GM20431 (cell line): Measurements from ENCODE around the gene SHLD1.

Experiments
- in situ Hi-C: fragments of 300-500 bp; cut with MseI, MboI; formaldehyde crosslinking; loops from one replicate; pipeline ENCODE4 v1.15.0; 2020; ENCODE audit warnings: low sequenced_read_pairs; ENCODE audit not compliant: unreplicated experiment

SHLD1 gene

DNA sequence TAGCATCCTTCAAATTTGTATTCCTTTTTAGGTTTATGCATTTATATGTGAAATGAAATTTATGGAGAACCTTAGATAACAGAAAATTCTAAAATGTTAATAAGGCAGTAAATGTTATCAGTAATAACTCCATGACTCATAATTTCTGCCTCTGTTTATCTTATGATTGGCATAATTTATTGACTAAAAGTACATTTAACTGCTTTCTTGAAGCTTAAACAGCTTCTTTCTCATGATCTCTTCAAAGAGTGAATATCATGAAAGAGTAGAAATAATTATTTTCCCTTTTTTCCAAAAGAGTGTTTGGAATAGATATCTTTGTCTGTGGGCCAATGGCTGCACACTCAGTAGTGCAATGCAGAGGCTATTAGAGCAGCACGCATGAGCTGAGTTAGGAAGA, 91.3 kb downstream of the SHLD1 start:
- in situ Hi-C loops: no loop called here

DNA sequence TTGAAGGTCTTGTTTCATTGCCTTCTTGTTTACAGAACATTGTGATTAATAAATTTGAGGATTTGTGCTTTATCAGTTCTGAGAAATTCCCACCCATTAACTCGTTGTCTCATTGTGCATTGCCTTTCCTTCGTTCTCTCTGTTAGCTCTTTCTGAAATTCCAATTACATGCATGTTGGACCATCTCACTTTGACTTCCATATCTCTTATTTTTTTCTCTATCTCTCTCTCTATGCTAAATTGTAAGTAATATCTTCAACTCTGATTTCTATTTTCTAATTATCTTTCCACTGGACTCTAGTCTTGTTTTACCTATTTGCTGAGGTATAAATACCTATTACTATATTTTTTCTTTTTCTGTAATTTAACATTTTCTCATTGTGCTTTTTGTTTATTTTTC, 92.3 kb downstream of the SHLD1 start:
- in situ Hi-C loops: no loop called here

DNA sequence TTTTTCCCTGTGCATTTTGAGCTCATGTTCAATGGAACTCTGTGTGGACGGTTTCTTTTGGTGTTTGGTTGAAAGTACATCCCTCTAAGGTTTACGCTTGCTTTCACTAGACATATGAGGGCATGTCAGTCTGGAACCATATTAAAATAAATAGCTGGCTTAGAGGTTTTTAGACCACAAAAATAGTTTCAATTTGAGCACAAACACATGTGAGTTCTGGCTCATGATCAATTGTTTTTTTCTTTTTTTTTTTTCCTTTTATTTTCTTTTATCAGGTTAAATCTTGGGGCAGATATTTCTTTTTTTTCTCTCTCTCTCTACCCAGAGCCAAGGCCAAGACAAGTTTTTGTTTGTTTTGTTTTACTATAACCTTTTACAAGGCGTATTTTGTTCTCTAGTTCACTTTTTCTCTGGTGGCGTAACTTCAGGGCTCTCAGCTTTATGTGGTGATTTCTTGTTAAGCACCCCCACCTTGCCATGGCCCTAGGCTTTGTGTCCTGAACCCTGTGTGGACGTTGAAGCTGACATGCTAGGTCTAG, 92.9 kb downstream of the SHLD1 start:
- in situ Hi-C loops: no loop called here

DNA sequence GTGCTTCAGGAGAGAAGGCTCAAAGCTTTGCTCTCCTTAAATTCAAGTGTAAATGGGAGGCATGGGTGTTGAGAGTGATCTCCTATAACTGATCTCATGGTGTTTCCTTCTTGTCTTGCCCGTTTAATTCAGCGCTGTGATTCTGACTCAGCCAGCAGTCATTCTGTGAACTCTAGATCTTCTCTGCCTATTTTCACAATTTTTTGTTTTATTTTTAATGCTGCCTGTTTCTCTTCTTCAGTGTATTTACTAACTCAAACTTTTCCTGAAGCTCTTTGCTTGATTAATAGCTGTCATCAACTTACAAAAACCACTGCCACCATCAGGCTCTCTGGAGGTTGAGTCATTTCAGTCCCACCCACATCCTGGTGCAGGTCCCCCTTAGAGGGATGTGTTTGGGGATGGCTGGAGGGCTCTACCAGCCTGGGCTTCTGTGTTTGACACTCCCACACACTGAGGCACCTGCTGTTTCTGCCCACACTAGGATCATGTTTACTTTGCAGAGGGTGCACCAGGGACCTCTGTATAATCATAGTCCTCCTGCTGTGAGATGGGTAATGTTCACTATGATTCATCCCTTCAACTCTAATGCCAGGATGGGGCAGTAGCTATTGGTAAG, 94.0 kb downstream of the SHLD1 start:
- in situ Hi-C loops: no loop called here

DNA sequence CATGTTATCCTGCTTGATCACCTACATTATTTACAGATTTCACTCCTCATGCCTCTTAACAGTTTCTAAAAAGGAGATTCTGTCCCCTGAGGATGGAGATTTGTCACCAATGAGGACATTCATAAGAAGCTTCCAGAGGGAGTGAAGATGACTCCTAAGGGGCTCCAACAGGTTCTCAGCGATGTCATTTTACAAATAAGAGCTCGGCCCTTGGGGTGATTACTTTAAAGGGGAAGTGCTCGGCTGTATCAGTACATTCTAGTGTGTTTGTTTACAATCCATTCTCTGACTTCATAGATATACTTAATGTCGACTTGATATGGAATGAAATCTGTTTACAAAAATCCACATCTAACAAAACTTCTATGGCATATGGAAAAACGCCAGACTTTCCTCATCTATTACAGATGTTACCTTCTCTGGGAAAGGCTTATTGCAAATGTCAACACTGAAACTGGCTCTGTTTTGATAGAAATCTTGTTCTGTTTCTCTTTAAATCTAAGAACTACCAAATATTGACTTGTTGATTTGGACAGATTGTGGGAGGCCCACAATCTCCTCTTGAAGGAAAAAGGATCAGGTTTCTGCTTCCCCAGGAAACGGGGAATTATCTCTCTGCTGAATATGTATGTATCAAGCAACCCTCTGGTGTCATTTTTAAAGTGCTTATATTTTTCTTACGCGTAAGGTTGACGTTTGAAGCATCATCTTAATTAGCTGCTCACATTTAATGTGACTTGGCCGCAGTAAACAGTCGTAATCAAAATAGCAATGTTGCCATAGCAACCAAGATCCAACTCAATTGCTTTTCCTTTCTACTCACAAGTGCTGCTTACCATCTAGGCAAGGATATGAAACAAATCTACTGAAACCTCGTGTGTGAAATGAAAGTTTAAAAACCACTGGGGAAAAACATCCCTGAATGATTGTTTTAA, 95.7 kb downstream of the SHLD1 start:
- in situ Hi-C loops: no loop called here

DNA sequence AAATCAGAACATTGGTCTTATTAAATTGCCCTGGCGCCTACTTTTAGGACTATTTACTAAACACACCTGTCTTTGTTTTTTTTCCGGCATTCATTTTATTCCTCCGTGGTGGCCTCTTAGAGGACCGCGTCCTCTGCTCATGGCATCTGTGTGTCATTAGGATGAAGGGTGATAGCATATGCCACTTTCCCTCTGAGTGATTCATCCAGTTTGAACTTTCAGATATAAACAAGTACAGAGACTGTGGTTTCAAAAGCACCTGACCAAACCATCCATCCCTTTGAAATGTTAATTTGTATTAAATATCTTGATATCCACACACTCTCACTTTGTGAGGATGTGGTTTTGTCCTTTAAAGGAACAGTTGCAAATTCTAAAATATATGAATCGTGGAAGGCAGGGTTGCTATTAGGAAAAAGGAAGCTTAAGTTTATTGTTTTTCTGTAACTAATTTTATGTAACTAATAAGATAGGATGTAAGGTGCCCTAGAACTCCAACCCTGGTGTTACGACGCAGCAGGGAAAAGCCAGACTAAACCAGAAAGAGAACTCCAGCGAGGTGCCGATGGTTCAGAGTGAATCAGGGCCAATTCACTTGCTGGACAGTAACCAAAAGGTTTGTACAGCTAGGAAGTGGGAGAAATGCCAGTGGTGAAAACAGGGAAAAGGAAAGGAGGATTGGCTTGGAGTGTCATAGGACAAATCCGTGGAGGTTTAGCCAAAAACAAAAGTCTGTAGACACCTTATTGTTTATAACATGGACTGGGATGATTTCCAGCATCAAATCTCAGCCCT, 98.7 kb downstream of the SHLD1 start:
- in situ Hi-C loops: no loop called here

DNA sequence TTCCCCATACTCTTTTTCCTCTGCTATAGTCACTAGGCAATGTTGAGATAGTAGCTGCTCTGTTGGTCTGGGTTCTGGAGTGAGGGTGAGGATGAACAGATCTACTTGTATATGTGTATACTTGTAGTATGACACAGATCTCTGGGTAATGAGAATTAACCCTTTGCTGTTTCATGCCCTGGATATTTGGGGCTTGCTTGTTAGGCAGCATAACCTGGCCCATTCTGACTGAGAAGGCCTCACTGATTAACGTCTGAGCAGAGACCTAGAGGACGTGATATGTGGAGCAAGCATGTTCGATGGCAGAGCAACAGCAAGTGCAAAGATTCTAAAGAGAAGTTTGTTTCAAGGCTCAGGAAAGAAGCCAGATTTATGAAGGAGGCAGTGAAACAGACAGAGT, 105.7 kb downstream of the SHLD1 start:
- in situ Hi-C loops: no loop called here

DNA sequence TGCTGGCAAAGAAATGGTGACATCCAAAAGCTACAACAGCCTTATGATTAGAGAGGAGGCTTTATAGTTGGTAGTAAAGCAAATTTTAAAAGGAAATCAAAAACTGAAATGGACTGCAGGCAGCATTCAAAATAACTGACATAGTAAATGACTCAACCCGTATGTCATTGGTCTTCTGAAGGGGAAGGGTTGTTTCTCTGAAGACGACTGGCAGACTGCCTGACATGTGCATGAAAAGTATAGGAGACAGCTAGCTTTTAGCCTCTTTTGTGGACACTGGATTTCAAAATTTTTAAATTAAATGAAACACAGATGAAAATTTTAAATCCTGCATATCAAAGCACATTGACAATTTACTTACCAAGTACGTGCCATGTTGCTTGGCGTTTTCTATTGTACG, 109.4 kb downstream of the SHLD1 start:
- in situ Hi-C loops: no loop called here

DNA sequence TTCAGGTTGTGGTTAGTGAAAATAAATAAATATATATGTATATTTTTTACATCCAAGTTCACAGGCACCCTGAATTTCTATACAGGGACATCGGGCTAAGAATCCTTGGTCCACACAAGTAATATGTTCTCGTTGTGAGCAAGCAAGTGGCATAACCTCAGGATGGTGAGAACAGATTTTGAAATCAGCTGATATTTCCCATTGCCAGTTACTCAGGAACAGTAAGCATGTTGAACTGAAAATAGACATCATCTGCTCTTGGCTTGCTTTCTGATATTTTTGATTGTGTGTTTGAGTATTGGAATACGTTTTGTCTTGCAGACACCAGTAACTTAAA, 112.5 kb downstream of the SHLD1 start:
- in situ Hi-C loops: no loop called here

DNA sequence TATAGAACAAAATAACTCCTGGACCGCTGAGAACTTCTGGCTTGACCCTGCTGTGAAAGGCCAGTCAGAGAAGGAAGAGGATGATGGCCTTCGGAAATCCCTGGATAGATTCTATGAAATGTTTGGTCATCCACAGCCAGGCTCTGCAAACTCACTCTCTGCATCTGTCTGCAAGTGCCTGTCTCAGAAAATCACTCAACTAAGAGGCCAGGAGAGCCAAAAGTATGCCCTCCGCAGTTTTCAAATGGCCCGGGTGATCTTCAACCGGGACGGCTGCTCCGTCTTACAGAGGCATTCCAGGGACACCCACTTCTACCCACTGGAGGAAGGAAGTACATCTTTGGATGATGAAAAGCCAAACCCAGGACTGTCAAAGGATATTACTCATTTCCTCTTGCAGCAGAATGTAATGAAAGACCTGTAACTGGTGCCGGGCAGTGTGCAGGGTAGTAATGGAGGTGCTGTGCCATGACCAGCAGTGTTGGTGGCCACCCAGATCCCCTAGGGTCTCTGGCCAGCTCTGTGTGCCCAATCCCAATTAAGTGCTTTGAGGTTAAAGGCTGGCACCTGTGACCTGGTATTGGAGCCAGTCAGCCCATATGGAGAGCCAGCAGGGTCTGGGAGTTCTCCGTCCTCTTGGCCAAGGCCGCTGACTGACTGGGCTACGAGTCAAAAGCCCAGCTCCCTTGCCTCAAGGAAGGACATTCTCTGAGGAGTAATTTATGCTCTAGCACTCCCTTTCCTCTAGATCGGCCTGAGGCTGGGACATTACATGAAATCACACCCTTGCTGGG, 113.0 kb downstream of the SHLD1 start:
- in situ Hi-C loops: no loop called here

DNA sequence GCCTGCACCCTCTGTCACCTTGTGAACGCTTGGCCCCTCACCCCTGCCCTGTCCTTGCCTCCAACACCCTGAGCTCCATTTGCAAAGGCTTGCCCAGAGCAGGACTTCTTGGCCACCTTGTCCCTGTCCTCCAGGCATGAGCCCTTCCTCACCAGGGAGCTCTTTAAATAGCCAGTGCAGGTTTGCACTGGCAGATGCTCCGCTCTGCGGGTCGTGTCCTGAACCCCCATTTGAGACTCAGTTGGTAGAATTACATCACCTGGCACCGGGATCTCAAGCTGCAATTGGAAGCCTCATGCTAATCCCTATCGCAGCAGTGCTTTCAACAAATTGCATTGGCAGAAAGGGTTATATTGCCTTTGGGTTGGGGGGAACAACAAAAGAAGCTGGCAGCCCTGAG, 114.2 kb downstream of the SHLD1 start:
- in situ Hi-C loops: no loop called here

DNA sequence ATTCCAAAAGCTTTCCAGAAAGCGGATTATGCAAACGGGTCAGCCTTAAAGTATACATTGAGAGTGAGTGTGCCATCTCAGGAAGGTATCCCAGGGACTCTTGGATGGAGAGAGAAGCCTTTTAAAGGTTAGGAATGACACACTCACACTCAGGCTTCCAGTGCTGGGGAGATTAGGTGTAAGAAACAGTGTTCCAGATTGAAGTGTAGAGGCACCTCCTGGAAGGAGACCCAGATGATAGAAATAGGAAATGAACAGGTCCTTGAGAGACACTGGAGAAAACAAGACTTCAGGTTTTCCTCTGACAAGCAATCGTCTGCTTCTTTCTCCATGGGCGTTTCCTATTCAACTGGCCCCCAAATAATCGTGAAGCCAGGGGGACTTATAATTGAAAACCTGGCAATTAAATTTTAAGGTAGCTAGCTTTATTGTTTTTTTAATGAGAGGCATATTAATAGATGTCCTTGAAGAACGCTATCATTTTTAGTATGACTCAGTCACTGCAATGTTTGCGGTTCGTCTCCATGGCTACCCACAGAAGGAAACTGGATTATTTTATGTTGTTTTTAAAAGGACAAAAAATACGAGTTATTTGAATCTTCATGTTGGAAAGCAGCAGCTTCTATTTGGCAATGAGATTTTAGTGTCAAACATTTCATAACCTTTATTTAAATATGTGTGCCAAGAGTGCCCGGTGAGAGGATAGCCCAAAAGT, 114.8 kb downstream of the SHLD1 start:
- in situ Hi-C loops: no loop called here

DNA sequence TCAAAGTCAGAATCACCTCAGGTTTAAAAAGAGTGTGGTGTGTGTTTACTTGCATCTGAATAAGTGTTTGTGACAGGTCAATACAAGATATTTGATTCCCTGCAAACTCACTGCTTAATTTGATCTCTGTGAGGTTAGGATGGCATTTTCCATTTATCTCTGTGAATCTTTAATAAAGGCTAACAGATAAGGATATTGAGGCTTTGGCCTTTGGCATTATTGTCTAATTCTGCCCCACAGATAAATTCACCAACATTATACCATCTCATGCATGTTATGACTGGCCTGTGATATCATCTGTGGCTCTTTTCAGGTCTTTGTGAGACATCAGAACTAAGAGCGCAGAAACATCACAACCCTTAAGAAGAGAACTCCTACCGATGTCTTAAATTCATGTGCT, 115.4 kb downstream of the SHLD1 start:
- in situ Hi-C loops: no loop called here

DNA sequence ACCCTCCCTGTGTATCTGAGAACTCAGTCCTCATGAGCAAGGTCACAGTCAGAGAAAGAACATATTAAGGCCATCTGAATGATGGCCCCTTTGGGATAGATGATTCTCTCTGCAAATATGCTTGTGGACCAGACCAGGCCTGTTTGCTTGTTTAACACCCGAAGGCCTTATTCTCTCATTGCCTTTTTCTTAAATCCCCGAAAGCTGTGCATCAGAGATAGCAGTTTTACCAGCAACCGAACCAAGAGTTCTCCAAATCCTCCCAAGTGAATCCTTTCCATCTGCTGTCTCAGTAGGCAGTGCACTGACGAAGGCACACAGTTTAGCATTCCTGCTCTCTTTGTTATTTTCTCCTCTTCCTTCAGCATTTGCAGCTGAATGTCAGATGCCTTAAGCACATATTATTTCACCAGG, 120.4 kb downstream of the SHLD1 start:
- in situ Hi-C loops: no loop called here

DNA sequence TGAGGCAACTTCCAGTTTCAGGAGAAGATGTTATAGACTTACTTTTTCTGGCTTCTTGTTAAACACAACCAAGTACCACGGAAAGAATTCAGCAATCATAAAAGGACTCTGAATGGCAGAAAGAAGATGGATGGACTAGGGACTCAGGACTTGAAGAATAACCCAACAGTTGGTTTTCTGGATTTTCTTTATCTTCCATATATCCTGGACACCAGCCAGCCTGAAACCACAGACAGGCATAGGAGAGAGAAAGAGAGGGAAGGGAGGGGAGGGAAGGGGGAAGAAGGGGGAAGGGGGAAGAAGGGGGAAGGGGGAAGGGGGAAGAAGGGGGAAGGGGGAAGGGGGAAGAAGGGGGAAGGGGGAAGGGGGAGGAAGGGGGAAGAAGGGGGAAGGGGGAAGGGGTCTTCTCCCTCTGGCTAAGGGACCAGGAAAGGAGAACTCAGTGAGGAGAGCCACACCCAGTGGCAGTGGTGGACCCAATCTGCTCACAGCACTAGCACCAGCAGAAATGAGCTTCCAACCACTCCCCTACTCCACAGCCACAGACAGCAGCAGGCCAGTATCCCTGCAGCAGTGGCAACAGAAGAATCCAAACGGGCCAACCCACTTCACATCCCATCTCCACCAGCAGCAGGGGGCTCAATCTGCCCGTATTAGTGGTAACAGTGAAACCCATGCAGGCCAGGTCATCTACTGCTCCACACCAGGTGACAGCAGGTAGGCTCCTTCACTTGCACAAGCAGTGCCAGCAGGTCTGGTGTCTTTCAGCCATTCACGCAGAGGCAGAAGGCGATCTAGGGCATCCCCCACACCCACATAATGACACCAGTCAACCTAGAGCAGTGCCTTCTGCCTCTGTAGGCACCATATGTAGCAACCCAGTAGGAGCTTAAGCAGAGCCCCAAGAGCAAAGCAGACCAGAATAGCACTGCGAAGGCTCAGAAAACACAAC, 121.5 kb downstream of the SHLD1 start:
- in situ Hi-C loops: no loop called here

DNA sequence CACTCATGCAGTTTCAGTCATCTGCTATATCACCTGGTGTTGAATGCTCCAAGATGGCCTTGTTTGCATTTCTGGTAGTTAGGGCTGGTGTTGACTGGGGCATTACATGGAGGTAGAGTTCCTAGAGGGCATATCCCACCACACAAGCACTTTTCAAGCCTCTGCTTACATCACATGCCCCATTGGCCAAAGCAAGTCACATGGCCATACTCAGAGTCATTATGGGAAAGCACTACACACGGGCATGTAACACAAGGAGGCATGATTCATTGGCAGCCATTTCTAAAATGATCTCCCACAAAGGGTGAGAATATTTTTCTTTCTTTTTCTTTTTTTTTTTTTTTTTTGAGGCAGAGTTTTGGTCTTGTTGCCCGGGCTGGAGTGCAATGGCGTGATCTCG, 126.9 kb downstream of the SHLD1 start:
- in situ Hi-C loops: no loop called here

DNA sequence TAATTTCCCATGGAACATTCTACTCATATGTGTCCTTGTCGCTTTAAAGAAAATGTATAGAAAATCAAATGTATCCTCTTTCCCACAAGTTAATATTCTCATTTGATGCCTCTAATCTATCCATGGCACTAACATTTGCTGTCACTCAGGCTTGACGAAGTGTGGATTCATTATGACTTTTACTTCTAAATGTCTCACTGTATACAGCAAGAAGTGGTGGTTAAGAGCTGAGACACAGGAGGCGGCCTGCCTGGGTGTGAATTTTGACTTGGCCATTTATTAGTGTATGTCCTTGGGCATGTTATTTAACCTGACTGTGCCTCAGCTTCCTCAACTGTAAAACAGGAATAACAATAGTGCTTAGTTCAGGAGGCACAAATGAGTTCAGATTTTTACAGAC, 130.1 kb downstream of the SHLD1 start:
- in situ Hi-C loops: no loop called here

DNA sequence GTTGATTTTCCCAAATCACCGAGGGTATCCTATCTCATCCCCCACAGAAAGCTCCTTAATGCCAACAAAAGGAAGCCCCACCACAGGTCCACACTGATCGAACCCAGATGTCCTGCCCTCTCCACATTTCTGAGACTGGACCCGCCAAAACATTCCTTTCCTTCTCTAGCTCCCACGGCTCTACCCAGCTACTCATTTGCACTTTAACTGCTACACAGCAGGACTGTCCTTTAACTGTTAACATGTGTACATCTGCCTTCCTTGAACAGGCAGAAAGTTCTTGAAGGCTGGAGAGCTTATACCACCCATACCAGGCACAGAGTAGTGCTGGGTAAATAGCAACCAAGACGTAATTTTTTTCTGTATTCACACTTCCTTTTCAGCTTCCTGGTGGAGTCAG, 131.5 kb downstream of the SHLD1 start:
- in situ Hi-C loops: no loop called here
